Endothelial cell of umbilical vein (primary cell): ENCODE results near the gene ALOX5. TPM values are rescaled to one million over a fixed set of nuclear protein-coding genes. Genes with fewer than 3 reads are reported as not detected.
"Not testable (repeated sequence)": the region's sequence is repeated elsewhere in the genome, so short reads cannot be mapped to it uniquely, and the experiment has no call there.

Experiments used
- BruUV-seq: library from RNA; stranded (reverse); fragments of 400-500 nt; replicated peaks from 2 replicates; lab custom pipeline; 2021; lab: Mats Ljungman, UMichigan
- CTCF ChIA-PET: fragments of 300-600, 350-600 bp; sonication (Branson Sonifier 250); formaldehyde crosslinking; loops from one replicate; lab custom pipeline; 2021; ENCODE audit warnings: antibody characterized with exemption, inconsistent platforms; lab: Charles Lee
- POLR2A ChIA-PET: fragments of 300-600, 350-600 bp; sonication (Branson Sonifier 250); formaldehyde crosslinking; loops from one replicate; lab custom pipeline; 2021; ENCODE audit warnings: antibody characterized with exemption, inconsistent platforms; lab: Charles Lee
- DNase-seq: peaks from one replicate; pipeline ENCODE4 v3.0.0-alpha.2; 2011; ENCODE audit warnings: low read depth, low spot score
- FAIRE-seq: peaks from 2 replicates; lab custom pipeline; 2011; peaks lifted over from hg19 to GRCh38; lab: Jason Lieb, UNC
- H2AFZ ChIP-seq: 2 replicates; pipeline ENCODE4 v1.6.0; 2012; ENCODE audit warnings: low read depth, low read length, control low read depth, inconsistent platforms
- H3K27ac ChIP-seq: 2 replicates; pipeline ENCODE4 v1.5.1; 2011; ENCODE audit warnings: low read depth, mild to moderate bottlenecking, control low read depth, low read length, moderate library complexity; ENCODE audit not compliant: insufficient read depth
- H3K27me3 ChIP-seq, 2 experiments: 2 replicates each; pipeline versions ENCODE4 v1.6.0 to v1.6.1; 2011; ENCODE audit warnings: low read length in 2 of 2, mixed read lengths in 1 of 2; ENCODE audit not compliant: control insufficient read depth in 2 of 2, insufficient read depth in 2 of 2
- H3K36me3 ChIP-seq, 2 experiments: 2 replicates in 1 of 2; 3 replicates in 1 of 2; pipeline ENCODE4 v1.5.1; 2011; ENCODE audit warnings: low read length in 2 of 2, mild to moderate bottlenecking in 1 of 2, moderate library complexity in 1 of 2; ENCODE audit not compliant: control insufficient read depth in 2 of 2, insufficient read depth in 2 of 2; ENCODE audit errors: extremely low read depth in 1 of 2
- H3K4me1 ChIP-seq: 3 replicates; pipeline ENCODE4 v1.5.1; 2011; ENCODE audit warnings: mild to moderate bottlenecking, low read length; ENCODE audit not compliant: control insufficient read depth, insufficient read depth; ENCODE audit errors: extremely low read depth
- H3K4me2 ChIP-seq: 2 replicates; pipeline ENCODE4 v1.6.1; 2011; ENCODE audit warnings: low read length, control low read depth, mixed read lengths; ENCODE audit not compliant: insufficient read depth
- H3K4me3 ChIP-seq, 3 experiments: fragments of 200-600 bp in 1 of 3; sonication (generic), shearing (Covaris generic) in 1 of 3; replicated peaks in 1 of 3; 2 replicates each; pipeline ENCODE4 v1.5.1; 2011 to 2016; ENCODE audit warnings: control low read depth in 3 of 3, low read length in 3 of 3, mild to moderate bottlenecking in 2 of 3, inconsistent platforms in 1 of 3, low read depth in 1 of 3, moderate library complexity in 1 of 3; ENCODE audit not compliant: insufficient read depth in 1 of 3
- H3K79me2 ChIP-seq: 2 replicates; pipeline ENCODE4 v1.6.0; 2012; ENCODE audit warnings: low read length, inconsistent platforms; ENCODE audit not compliant: control insufficient read depth, insufficient read depth
- H3K9ac ChIP-seq: replicated peaks from 2 replicates; pipeline ENCODE3; 2011; ENCODE audit warnings: low read length, control low read depth; ENCODE audit not compliant: insufficient read depth; ENCODE audit errors: extremely low read depth
- H3K9me1 ChIP-seq: replicated peaks from 3 replicates; pipeline ENCODE4 v1.6.0; 2011; ENCODE audit warnings: mild to moderate bottlenecking, low read length; ENCODE audit not compliant: control insufficient read depth, insufficient read depth; ENCODE audit errors: extremely low read depth
- H3K9me3 ChIP-seq: replicated peaks from 2 replicates; pipeline ENCODE4 v1.5.1; 2012; ENCODE audit warnings: low read length, inconsistent platforms; ENCODE audit not compliant: control insufficient read depth, insufficient read depth
- H4K20me1 ChIP-seq: replicated peaks from 2 replicates; pipeline ENCODE3; 2011; ENCODE audit warnings: mild to moderate bottlenecking, low read length; ENCODE audit not compliant: control insufficient read depth, insufficient read depth; ENCODE audit errors: extremely low read depth
- GATA2 ChIP-seq: IDR thresholded peaks from 2 replicates; pipeline ENCODE4 v1.7.0; 2011; ENCODE audit warnings: low read depth, mild to moderate bottlenecking, moderate library complexity, mixed read lengths, low read length; ENCODE audit not compliant: insufficient read length, insufficient read depth
- JUN ChIP-seq: IDR thresholded peaks from 2 replicates; pipeline ENCODE4 v1.6.1; 2011; ENCODE audit warnings: borderline replicate concordance, low read depth; ENCODE audit not compliant: insufficient read length, insufficient read depth
- MAX ChIP-seq: IDR thresholded peaks from 2 replicates; pipeline ENCODE4 v1.6.1; 2011; ENCODE audit not compliant: insufficient read depth, insufficient read length
- POLR2AphosphoS5 ChIP-seq: IDR thresholded peaks from 2 replicates; pipeline ENCODE4 v1.6.1; 2012; ENCODE audit warnings: low read depth, mild to moderate bottlenecking, control low read depth, low read length, moderate library complexity; ENCODE audit not compliant: insufficient read depth
- dilution Hi-C: fragments of 300-500 bp; cut with MboI; formaldehyde crosslinking; loops from one replicate; pipeline ENCODE4 v1.15.0; 2019; ENCODE audit warnings: low sequenced_read_pairs; ENCODE audit not compliant: extremely low pct_ligation_motif_present
- intact Hi-C: fragments of 100-400 bp; cut with micrococcal nuclease; formaldehyde crosslinking; loops from one replicate; pipeline ENCODE4 v1.10.0; 2022
- polyA plus RNA-seq, 4 experiments: library from polyadenylated mRNA; depleted of rRNA in 3 of 4; stranded (reverse) in 3 of 4; unstranded in 1 of 4; fragments of >200 nt; gene quantifications; 2 replicates each; pipeline versions ENCODE4 v1.2.1 to v1.2.3, GENCODE V29; 2011 to 2012; ENCODE audit warnings: missing spikeins in 1 of 4
- total RNA-seq: library from RNA; stranded (reverse); gene quantifications from 2 replicates; pipeline ENCODE4 v1.2.3, GENCODE V29; 2021
- TF ChIP-seq, protein P1 (sequence below), 2 donors: IDR thresholded peaks; 1 replicate in 1 of 2; 2 replicates in 1 of 2; pipeline ENCODE4 v1.5.1; 2011; ENCODE audit warnings: low read length in 2 of 2, mild to moderate bottlenecking in 2 of 2, moderate library complexity in 2 of 2, control low read depth in 1 of 2, inconsistent platforms in 1 of 2, low read depth in 1 of 2; ENCODE audit not compliant: insufficient read depth in 1 of 2; ENCODE audit errors: extremely low read depth in 1 of 2

ALOX5 gene
- total and polyA plus RNA-seq, 2 donors (not counting 3 experiments of a cell fraction or from before 2014, with no cell fraction given): 0.04 TPM; not detected in 1

GRCh38 chr10:45476559-45476958 lies 102.5 kb downstream of the ALOX5 start:
- POLR2A ChIA-PET: no interaction called here
- no TSS peak for BruUV-seq
- no peak for TF ChIP-seq MAX
- no peak for TF ChIP-seq POLR2AphosphoS5
- no peak for TF ChIP-seq GATA2
- TF ChIP-seq, protein P1, sequence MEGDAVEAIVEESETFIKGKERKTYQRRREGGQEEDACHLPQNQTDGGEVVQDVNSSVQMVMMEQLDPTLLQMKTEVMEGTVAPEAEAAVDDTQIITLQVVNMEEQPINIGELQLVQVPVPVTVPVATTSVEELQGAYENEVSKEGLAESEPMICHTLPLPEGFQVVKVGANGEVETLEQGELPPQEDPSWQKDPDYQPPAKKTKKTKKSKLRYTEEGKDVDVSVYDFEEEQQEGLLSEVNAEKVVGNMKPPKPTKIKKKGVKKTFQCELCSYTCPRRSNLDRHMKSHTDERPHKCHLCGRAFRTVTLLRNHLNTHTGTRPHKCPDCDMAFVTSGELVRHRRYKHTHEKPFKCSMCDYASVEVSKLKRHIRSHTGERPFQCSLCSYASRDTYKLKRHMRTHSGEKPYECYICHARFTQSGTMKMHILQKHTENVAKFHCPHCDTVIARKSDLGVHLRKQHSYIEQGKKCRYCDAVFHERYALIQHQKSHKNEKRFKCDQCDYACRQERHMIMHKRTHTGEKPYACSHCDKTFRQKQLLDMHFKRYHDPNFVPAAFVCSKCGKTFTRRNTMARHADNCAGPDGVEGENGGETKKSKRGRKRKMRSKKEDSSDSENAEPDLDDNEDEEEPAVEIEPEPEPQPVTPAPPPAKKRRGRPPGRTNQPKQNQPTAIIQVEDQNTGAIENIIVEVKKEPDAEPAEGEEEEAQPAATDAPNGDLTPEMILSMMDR (IDR thresholded peaks at IDR 0.05; ENCODE audit: extremely low read depth in 1 of 2, insufficient read depth in 1 of 2, low read depth in 1 of 2, low read length in 2 of 2): no peak

GRCh38 chr10:45480294-45480693 lies 106.3 kb downstream of the ALOX5 start:
- Histone ChIP-seq H3K4me1 (no peaks in the 10 kb centered on the region), H3K27ac (no peak overlapping the region), H3K27me3 (no peaks in the 10 kb centered on the region), H3K9ac (no peak overlapping the region), H3K79me2 (no peaks in the 10 kb centered on the region), H3K9me3 (no peaks in the 10 kb centered on the region), H2AFZ (no peak overlapping the region), H3K9me1 (no peaks in the 10 kb centered on the region), H4K20me1 (no peaks in the 10 kb centered on the region), H3K4me3 (no peak overlapping the region), H3K36me3 (no peaks in the 10 kb centered on the region), H3K4me2 (no peak overlapping the region)
- DNase-seq: no peak
- ChIA-PET POLR2A (no interaction called here), CTCF (no interaction called here)
- dilution Hi-C loops: no loop called here
- TF ChIP-seq, protein P1 (IDR thresholded peaks at IDR 0.05; ENCODE audit: extremely low read depth in 1 of 2, insufficient read depth in 1 of 2, low read depth in 1 of 2, low read length in 2 of 2): no peak
- no peak for TF ChIP-seq JUN
- BruUV-seq: no TSS peak
- intact Hi-C loops: loop anchor here (5.0 kb wide), 1 partner anchor 812 kb away; no protein-coding TSS in a partner anchor
- FAIRE-seq: no peak

More at GRCh38 chr10:45476559-45476958, 102.5 kb downstream of the ALOX5 start:
- Histone ChIP-seq H3K4me1 (peaks cover 5% of the 10 kb centered on the region), H3K9me1 (no peaks in the 10 kb centered on the region), H2AFZ (no peak overlapping the region), H3K9ac (no peak overlapping the region), H3K36me3 (no peaks in the 10 kb centered on the region), H3K79me2 (no peaks in the 10 kb centered on the region), H3K27me3 (no peaks in the 10 kb centered on the region), H3K9me3 (no peaks in the 10 kb centered on the region), H3K27ac (no peak overlapping the region), H4K20me1 (no peaks in the 10 kb centered on the region), H3K4me2 (no peak overlapping the region), H3K4me3 (no peak overlapping the region)
- FAIRE-seq: no peak
- dilution Hi-C loops: no loop called here
- DNase-seq: no peak
- intact Hi-C loops: no loop called here
- CTCF ChIA-PET: interaction anchor here (0.8 to 1.3 kb wide), 2 partner anchors 12 to 17 kb away, joined by 3 read pairs; no protein-coding TSS in a partner anchor

- H3K4me3 ChIP-seq, H3K27me3 ChIP-seq, H3K9me3 ChIP-seq, BruUV-seq, H3K36me3 ChIP-seq, dilution Hi-C loops, DNase-seq, H3K4me1 ChIP-seq, FAIRE-seq, H3K27ac ChIP-seq, H3K4me2 ChIP-seq, CTCF ChIA-PET, H3K9ac ChIP-seq, H2AFZ ChIP-seq, H3K79me2 ChIP-seq, H3K9me1 ChIP-seq, H4K20me1 ChIP-seq, POLR2A ChIA-PET: not testable (repeated sequence)
- intact Hi-C loops: loop anchor here (5.0 kb wide), 1 partner anchor 811 kb away; no protein-coding TSS in a partner anchor
Observed at GRCh38 chr10:45481100-45481499, 107.1 kb downstream of the ALOX5 start.
